ENCODE measurements around the gene FBXO28. TPM values are rescaled to one million over a fixed set of nuclear protein-coding genes. Genes with fewer than 3 reads are reported as not detected.
"Not testable (repeated sequence)": the region's sequence is repeated elsewhere in the genome, so short reads cannot be mapped to it uniquely, and the experiment has no call there.

FBXO28 gene
- total RNA-seq, 1 donor from 2014 or later = 33.5 TPM

DNA sequence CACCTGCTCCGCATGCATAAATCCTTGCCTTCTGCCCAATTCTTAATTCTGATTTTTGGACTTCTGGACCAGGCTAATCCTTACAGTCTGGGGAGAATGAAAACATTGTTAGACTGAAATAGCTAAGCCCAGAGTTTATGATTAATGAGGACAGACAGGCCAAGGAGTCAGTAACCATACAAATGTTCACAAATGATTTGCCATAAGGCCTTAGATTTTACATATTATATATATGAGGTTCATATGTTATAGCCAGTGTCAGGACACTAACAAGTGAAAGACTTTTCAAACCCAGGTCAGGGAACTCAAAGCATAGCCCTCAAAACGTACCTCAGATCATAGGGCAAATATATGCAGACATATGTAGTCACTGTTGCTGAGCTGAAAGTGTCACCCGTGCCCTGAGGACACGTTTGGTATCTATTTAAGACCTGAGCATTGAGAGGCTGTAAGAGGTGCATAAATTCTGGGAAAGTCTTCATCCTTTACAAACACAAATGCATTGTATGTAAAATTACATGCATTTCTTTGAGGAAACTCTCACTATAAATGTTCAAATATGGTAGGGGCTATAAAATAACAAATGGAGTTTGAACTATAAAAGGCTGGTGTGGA, 45.3 kb upstream of the FBXO28 start:
- Mint-ChIP-seq H3K4me3 (ENCODE audit: low read depth) (no peak overlapping the region), H3K9me3 (ENCODE audit: low read depth) (peaks cover 4% of the 10 kb centered on the region), H3K27ac (no peak overlapping the region), H3K27me3 (peaks cover 27% of the 10 kb centered on the region), H3K36me3 (ENCODE audit: insufficient read depth) (no peaks in the 10 kb centered on the region), H3K4me1 (ENCODE audit: low read depth) (peaks cover 13% of the 10 kb centered on the region)
- TF ChIP-seq, protein P1, sequence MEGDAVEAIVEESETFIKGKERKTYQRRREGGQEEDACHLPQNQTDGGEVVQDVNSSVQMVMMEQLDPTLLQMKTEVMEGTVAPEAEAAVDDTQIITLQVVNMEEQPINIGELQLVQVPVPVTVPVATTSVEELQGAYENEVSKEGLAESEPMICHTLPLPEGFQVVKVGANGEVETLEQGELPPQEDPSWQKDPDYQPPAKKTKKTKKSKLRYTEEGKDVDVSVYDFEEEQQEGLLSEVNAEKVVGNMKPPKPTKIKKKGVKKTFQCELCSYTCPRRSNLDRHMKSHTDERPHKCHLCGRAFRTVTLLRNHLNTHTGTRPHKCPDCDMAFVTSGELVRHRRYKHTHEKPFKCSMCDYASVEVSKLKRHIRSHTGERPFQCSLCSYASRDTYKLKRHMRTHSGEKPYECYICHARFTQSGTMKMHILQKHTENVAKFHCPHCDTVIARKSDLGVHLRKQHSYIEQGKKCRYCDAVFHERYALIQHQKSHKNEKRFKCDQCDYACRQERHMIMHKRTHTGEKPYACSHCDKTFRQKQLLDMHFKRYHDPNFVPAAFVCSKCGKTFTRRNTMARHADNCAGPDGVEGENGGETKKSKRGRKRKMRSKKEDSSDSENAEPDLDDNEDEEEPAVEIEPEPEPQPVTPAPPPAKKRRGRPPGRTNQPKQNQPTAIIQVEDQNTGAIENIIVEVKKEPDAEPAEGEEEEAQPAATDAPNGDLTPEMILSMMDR (IDR thresholded peaks at IDR 0.05; ENCODE audit: unreplicated experiment) = no peak
- DNase-seq (ENCODE audit: low spot score, unreplicated experiment) = no peak

DNA sequence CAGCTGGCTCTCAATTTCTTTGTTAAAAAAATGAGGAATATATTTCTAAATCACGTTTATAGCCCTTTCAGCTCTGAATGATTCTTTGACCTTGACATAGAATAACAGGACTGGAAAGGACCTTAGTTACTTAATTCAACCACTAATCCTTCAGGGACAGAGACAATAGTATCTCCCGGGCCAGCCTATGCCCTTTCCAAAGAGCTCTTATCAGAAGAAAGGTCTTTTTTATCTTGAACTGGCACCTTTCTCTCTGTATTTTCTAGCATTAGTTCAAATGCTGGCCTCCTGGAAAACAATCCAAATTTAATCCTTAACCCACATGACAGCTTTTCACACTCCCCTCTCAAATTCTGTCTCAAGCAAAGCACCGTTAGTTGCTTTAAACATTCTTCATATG, 44.8 kb upstream of the FBXO28 start:
- DNase-seq (ENCODE audit: low spot score, unreplicated experiment) = no peak
- no peak overlapping the region for H3K27ac Mint-ChIP-seq
- H3K9me3 Mint-ChIP-seq (ENCODE audit: low read depth) = peaks cover 4% of the 10 kb centered on the region
- peaks cover 26% of the 10 kb centered on the region for H3K27me3 Mint-ChIP-seq
- H3K36me3 Mint-ChIP-seq (ENCODE audit: insufficient read depth) = no peaks in the 10 kb centered on the region
- TF ChIP-seq, protein P1 (IDR thresholded peaks at IDR 0.05; ENCODE audit: unreplicated experiment) = no peak
- H3K4me3 Mint-ChIP-seq (ENCODE audit: low read depth) = no peak overlapping the region
- peaks cover 9% of the 10 kb centered on the region for H3K4me1 Mint-ChIP-seq (ENCODE audit: low read depth)

DNA sequence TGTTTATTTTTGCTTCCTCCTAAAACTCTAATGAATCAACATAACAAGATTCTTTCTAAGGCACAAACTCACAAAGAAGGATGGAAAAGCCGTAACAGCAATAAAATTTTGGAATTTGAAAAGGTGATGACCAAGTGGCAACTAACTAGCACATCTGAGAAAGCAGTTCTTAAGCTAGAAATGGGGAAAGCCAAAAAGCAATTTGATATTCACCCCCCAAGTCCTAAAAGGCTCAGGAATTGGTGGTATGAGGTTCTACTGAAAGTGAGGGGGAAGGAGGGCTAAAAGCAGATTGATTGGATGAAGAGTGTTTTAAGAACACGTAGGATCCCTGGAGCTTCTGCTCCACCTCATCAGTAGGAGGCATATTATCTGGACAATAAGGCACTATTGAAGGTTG, 43.4 kb upstream of the FBXO28 start:
- Mint-ChIP-seq H3K4me1 (ENCODE audit: low read depth) (peaks cover 1% of the 10 kb centered on the region), H3K4me3 (ENCODE audit: low read depth) (no peak overlapping the region), H3K9me3 (ENCODE audit: low read depth) (peaks cover 4% of the 10 kb centered on the region), H3K36me3 (ENCODE audit: insufficient read depth) (no peaks in the 10 kb centered on the region), H3K27me3 (peaks cover 29% of the 10 kb centered on the region), H3K27ac (no peak overlapping the region)
- DNase-seq (ENCODE audit: low spot score, unreplicated experiment) = no peak
- TF ChIP-seq, protein P1 (IDR thresholded peaks at IDR 0.05; ENCODE audit: unreplicated experiment) = no peak

DNA sequence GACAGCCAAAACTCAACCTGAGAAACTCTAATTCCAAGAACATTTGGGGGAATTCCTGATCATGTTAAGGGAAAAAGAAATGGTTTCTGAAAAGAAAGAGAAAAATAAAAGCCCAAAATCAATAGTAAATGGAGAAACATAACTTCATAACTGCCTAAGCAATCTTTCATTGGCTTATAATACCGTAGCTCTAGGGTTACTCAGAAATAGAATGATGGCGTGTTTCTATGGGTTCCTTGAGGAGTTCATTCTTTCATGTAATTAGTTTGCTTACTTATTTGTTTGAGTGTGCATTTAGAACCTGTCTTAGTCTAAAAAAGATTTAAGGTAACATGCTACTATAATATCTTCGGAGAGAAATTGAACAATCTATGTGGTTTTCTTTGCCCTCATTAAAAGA, 37.5 kb upstream of the FBXO28 start:
- no peaks in the 10 kb centered on the region for H3K4me1 Mint-ChIP-seq (ENCODE audit: low read depth)
- H3K36me3 Mint-ChIP-seq (ENCODE audit: insufficient read depth) = no peaks in the 10 kb centered on the region
- no peak overlapping the region for H3K27ac Mint-ChIP-seq
- DNase-seq (ENCODE audit: low spot score, unreplicated experiment) = no peak
- TF ChIP-seq, protein P1 (IDR thresholded peaks at IDR 0.05; ENCODE audit: unreplicated experiment) = no peak
- peaks cover 4% of the 10 kb centered on the region for H3K9me3 Mint-ChIP-seq (ENCODE audit: low read depth)
- peaks cover 14% of the 10 kb centered on the region for H3K27me3 Mint-ChIP-seq
- no peak overlapping the region for H3K4me3 Mint-ChIP-seq (ENCODE audit: low read depth)

DNA sequence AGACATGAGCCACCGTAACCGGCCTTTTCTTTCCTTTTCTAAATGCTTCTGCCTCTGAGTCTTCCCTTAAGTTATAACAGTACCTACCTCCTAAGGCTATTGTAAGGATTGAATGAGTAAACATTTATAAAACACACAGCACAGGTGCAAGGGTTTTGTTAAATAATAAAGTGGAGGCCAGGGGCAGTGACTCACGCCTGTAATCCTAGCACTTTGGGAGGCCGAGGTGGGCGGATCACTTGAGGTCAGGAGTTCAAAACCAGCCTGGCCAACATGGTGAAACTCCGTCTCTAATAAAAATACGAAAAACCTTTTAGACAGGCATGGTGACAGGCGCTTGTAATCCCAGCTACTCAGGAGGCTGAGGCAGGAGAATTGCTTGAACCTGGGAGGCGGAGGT, 34.3 kb upstream of the FBXO28 start:
- H3K4me3 Mint-ChIP-seq (ENCODE audit: low read depth); H3K9me3 Mint-ChIP-seq (ENCODE audit: low read depth); H3K36me3 Mint-ChIP-seq (ENCODE audit: insufficient read depth); H3K4me1 Mint-ChIP-seq (ENCODE audit: low read depth); H3K27me3 Mint-ChIP-seq; DNase-seq (ENCODE audit: low spot score, unreplicated experiment); H3K27ac Mint-ChIP-seq: not testable (repeated sequence)

DNA sequence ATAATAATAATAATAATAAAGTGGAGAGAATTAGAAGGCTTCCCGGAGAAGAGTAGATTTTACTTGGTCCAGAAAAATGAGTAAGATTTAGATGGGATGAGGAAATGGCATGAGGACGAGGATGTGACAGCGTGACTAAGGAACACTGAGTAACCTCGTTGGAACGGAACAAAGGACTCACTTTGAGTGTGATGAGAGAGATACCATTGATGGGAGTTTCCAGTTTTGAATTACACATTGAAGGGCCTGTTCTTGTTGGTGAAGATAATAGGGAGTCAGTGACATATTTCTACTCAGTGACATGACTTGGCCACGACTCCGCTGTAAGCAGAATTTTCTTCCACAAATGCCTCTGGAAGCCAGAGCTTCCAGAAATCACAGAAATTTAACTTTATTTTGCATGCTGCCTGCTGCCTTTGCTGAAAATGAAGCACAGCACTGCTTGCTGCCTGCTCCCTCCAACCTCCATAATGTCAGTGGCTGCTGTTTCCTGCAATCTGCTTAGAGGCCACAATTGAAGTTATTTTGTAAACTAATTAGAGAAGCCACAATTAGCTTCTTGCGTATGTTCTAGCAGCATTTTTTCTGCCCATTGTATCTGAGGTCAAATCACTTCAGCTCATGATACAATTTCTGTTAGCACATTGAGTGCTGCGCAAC, 33.7 kb upstream of the FBXO28 start:
- no peak for DNase-seq (ENCODE audit: low spot score, unreplicated experiment)
- TF ChIP-seq, protein P1 (IDR thresholded peaks at IDR 0.05; ENCODE audit: unreplicated experiment) = no peak
- H3K36me3 Mint-ChIP-seq (ENCODE audit: insufficient read depth) = no peaks in the 10 kb centered on the region
- no peak overlapping the region for H3K4me3 Mint-ChIP-seq (ENCODE audit: low read depth)
- peaks cover 7% of the 10 kb centered on the region for H3K27me3 Mint-ChIP-seq
- peaks cover 5% of the 10 kb centered on the region for H3K4me1 Mint-ChIP-seq (ENCODE audit: low read depth)
- H3K9me3 Mint-ChIP-seq (ENCODE audit: low read depth) = no peaks in the 10 kb centered on the region
- H3K27ac Mint-ChIP-seq = no peak overlapping the region
